Mammary microvascular endothelial cell (primary cell): ENCODE results near the gene CNR2. TPM values are rescaled to one million over a fixed set of nuclear protein-coding genes. Genes with fewer than 3 reads are reported as not detected.

ENCODE experiments used
- total RNA-seq: library from RNA; depleted of rRNA; stranded (reverse); fragments of >200 nt; gene quantifications from 2 replicates; pipeline ENCODE4 v1.2.3, GENCODE V29; 2015

The CNR2 gene
- total RNA-seq = not detected in 2 replicates

GRCh38 chr1:23913212-23913880 is at the start of gene CNR2:
Gene CNR2, minus strand, starts transcription at chr1:23913362. Its CDS starts 37,745 bp downstream, at chr1:23875617.

GRCh38 chr1:23959461-23960290 is 46.5 kb upstream of the CNR2 start, which contains the start of gene PNRC2:
Gene PNRC2, plus strand, starts transcription at chr1:23959828. Its CDS starts 1,630 bp downstream, at chr1:23961458.

GRCh38 chr1:23867895-23868556 is 45.1 kb downstream of the CNR2 start, which contains the start of gene FUCA1:
Gene FUCA1, minus strand, starts transcription at chr1:23868290. Its CDS starts 4 bp downstream, at chr1:23868286.

GRCh38 chr1:23825076-23825761 is 87.9 kb downstream of the CNR2 start, which contains the start of gene HMGCL:
Gene HMGCL, minus strand, starts transcription at chr1:23825429. Its CDS starts 14 bp downstream, at chr1:23825415.

Other genes starting within 250 kb of the CNR2 start
- 907 and 978 TPM in 2 replicates for gene RPL11, start 221.6 kb downstream of the CNR2 start, total RNA-seq
- gene ELOA, start 169.9 kb downstream of the CNR2 start, total RNA-seq = 33.7 and 35.9 TPM in 2 replicates
- gene PITHD1, start 134.9 kb downstream of the CNR2 start, total RNA-seq = 45.3 and 56.3 TPM in 2 replicates
- 102 and 127 TPM in 2 replicates for gene LYPLA2, start 122.2 kb downstream of the CNR2 start, total RNA-seq
- gene GALE, start 112.6 kb downstream of the CNR2 start, total RNA-seq = 86.8 and 111 TPM in 2 replicates
- 34.2 and 38.7 TPM in 2 replicates for gene HMGCL, start 87.9 kb downstream of the CNR2 start, total RNA-seq
- gene FUCA1, start 45.1 kb downstream of the CNR2 start, total RNA-seq = 8.0 and 10.0 TPM in 2 replicates
- gene PNRC2, start 46.5 kb upstream of the CNR2 start, total RNA-seq = 61.9 and 74.0 TPM in 2 replicates
- gene SRSF10, start 67.0 kb upstream of the CNR2 start, total RNA-seq = 71.0 and 84.2 TPM in 2 replicates
- 0.05 and 0.07 TPM in 2 replicates for gene MYOM3, start 198.8 kb upstream of the CNR2 start, total RNA-seq
- not detected in 2 replicates for gene IL22RA1, start 229.8 kb upstream of the CNR2 start, total RNA-seq